Neural cell (in vitro differentiated cells): ENCODE results near the gene MMP24OS. TPM values are rescaled to one million over a fixed set of nuclear protein-coding genes. Genes with fewer than 3 reads are reported as not detected.

ENCODE experiments used
- H2AFZ ChIP-seq: fragments of 200-600, 300-800 bp; sonication (generic), shearing (Covaris generic); 2 replicates; pipeline ENCODE4 v1.6.0; 2014; ENCODE audit warnings: low read depth, mild to moderate bottlenecking, antibody characterized with exemption, low read length, moderate library complexity
- H3F3A ChIP-seq: fragments of 200-600 bp; shearing (Covaris generic); 2 replicates; pipeline ENCODE4 v1.6.1; 2016; ENCODE audit warnings: mild to moderate bottlenecking, moderate library complexity, mixed read lengths, antibody characterized with exemption, low read length; ENCODE audit not compliant: insufficient read depth, poor library complexity, severe bottlenecking
- H3K27ac ChIP-seq: fragments of 200-600, 300-800 bp; sonication (generic), shearing (Covaris generic); 2 replicates; pipeline ENCODE4 v1.5.1; 2014; ENCODE audit warnings: mild to moderate bottlenecking, low read length, moderate library complexity
- H3K27me3 ChIP-seq: fragments of 300-800, 200-600 bp; sonication (generic), shearing (Covaris generic); 2 replicates; pipeline ENCODE4 v1.6.0; 2014; ENCODE audit warnings: mild to moderate bottlenecking, low read depth, low read length, moderate library complexity; ENCODE audit not compliant: insufficient read depth
- H3K36me3 ChIP-seq: fragments of 300-800, 200-600 bp; sonication (generic), shearing (Covaris generic); 2 replicates; pipeline ENCODE4 v1.5.1; 2014; ENCODE audit warnings: mild to moderate bottlenecking, antibody characterized with exemption, low read length, moderate library complexity; ENCODE audit not compliant: insufficient read depth
- H3K4me2 ChIP-seq: fragments of 300-800, 200-600 bp; sonication (generic), shearing (Covaris generic); 2 replicates; pipeline ENCODE4 v1.6.0; 2014; ENCODE audit warnings: mild to moderate bottlenecking, low read length
- H3K4me3 ChIP-seq: fragments of 300-800, 200-600 bp; sonication (generic), shearing (Covaris generic); 2 replicates; pipeline ENCODE4 v1.5.1; 2014; ENCODE audit warnings: mild to moderate bottlenecking, low read length, moderate library complexity
- H3K79me2 ChIP-seq: fragments of 200-600 bp; shearing (Covaris generic); replicated peaks from 2 replicates; pipeline ENCODE4 v1.6.0; 2014; ENCODE audit warnings: mild to moderate bottlenecking, low read length, moderate library complexity; ENCODE audit not compliant: insufficient read depth
- H3K9ac ChIP-seq: fragments of 300-800, 200-600 bp; sonication (generic), shearing (Covaris generic); 2 replicates; pipeline ENCODE4 v1.6.1; 2016; ENCODE audit warnings: mild to moderate bottlenecking, low read length, mixed read lengths
- H3K9me2 ChIP-seq: fragments of 200-600 bp; shearing (Covaris generic); 2 replicates; pipeline ENCODE4 v1.6.1; 2016; ENCODE audit warnings: mild to moderate bottlenecking, low read length, mixed read lengths; ENCODE audit not compliant: insufficient read depth
- H3K9me3 ChIP-seq: fragments of 200-600, 300-800 bp; sonication (generic), shearing (Covaris generic); 2 replicates; pipeline ENCODE4 v1.6.1; 2016; ENCODE audit warnings: mild to moderate bottlenecking, mixed run types, low read length, moderate library complexity, mixed read lengths
- H4K20me1 ChIP-seq: fragments of 200-600 bp; shearing (Covaris generic); 2 replicates; pipeline ENCODE4 v1.6.1; 2016; ENCODE audit warnings: mild to moderate bottlenecking, mixed run types; ENCODE audit not compliant: insufficient read depth
- CTCF ChIP-seq: fragments of 450-650 bp; IDR thresholded peaks from 2 replicates; pipeline ENCODE4 v1.5.1; 2014; ENCODE audit warnings: antibody characterized with exemption, mild to moderate bottlenecking, moderate library complexity; ENCODE audit not compliant: poor library complexity, severe bottlenecking
- EP300 ChIP-seq: fragments of 450-650 bp; conservative IDR thresholded peaks from 2 replicates; pipeline ENCODE4 v1.6.1; 2014; ENCODE audit warnings: antibody characterized with exemption, mild to moderate bottlenecking, moderate library complexity; ENCODE audit not compliant: poor library complexity, severe bottlenecking
- EZH2 ChIP-seq: fragments of 200-600, 300-800 bp; shearing (Covaris generic), sonication (generic); IDR thresholded peaks from 2 replicates; pipeline ENCODE4 v1.6.1; 2014; ENCODE audit warnings: antibody characterized with exemption, low read length, borderline replicate concordance, mild to moderate bottlenecking; ENCODE audit not compliant: insufficient read depth, poor library complexity, severe bottlenecking
- MXI1 ChIP-seq: fragments of 450-650 bp; conservative IDR thresholded peaks from 2 replicates; pipeline ENCODE4 v1.6.1; 2014; ENCODE audit warnings: antibody characterized with exemption, mild to moderate bottlenecking; ENCODE audit not compliant: poor library complexity, severe bottlenecking
- POLR2AphosphoS5 ChIP-seq: IDR thresholded peaks from 2 replicates; pipeline ENCODE4 v1.6.1; 2012
- REST ChIP-seq: IDR thresholded peaks from 2 replicates; pipeline ENCODE4 v1.6.1; 2012; ENCODE audit warnings: borderline replicate concordance
- SMC3 ChIP-seq: fragments of 450-650 bp; conservative IDR thresholded peaks from 2 replicates; pipeline ENCODE4 v1.6.1; 2014; ENCODE audit warnings: antibody characterized with exemption, mild to moderate bottlenecking, moderate library complexity; ENCODE audit not compliant: poor library complexity
- polyA plus RNA-seq: library from polyadenylated mRNA; depleted of rRNA; stranded (reverse); fragments of >200 nt; gene quantifications from 2 replicates; pipeline ENCODE4 v1.2.3, GENCODE V29; 2014

Gene MMP24OS
- polyA plus RNA-seq, 1 donor from 2014 or later: 7.7 TPM

- Histone ChIP-seq H3K9me2 (no peaks in the 10 kb centered on the region), H3K9me3 (no peaks in the 10 kb centered on the region), H3K79me2 (no peaks in the 10 kb centered on the region), H3F3A (no peaks in the 10 kb centered on the region), H3K36me3 (no peaks in the 10 kb centered on the region), H3K27ac (no peak overlapping the region), H3K9ac (no peak overlapping the region), H3K4me3 (no peak overlapping the region), H4K20me1 (no peaks in the 10 kb centered on the region), H2AFZ (no peak overlapping the region), H3K27me3 (no peaks in the 10 kb centered on the region), H3K4me2 (no peak overlapping the region)
- TF ChIP-seq SMC3 (no peak), REST (no peak)
Observed at GRCh38 chr20:35264755-35265154, 13.2 kb downstream of the MMP24OS start.

GRCh38 chr20:35263532-35264341 is 14.2 kb downstream of the MMP24OS start:
- no peak for TF ChIP-seq MXI1
- no peak for TF ChIP-seq EZH2
- TF ChIP-seq CTCF: no peak
- peak; percentile 2 for TF ChIP-seq REST
- no peak for TF ChIP-seq EP300
- TF ChIP-seq POLR2AphosphoS5: no peak
- Histone ChIP-seq H3K79me2 (no peaks in the 10 kb centered on the region), H2AFZ (no peak overlapping the region), H3K27me3 (no peaks in the 10 kb centered on the region), H3K27ac (no peak overlapping the region), H3K36me3 (no peaks in the 10 kb centered on the region), H3K9me3 (no peaks in the 10 kb centered on the region), H3K9ac (no peak overlapping the region), H3K4me2 (no peak overlapping the region), H3K4me3 (no peak overlapping the region), H3K9me2 (no peaks in the 10 kb centered on the region), H3F3A (no peaks in the 10 kb centered on the region), H4K20me1 (no peaks in the 10 kb centered on the region)
